K562 (cell line): ENCODE measurements around the gene NASP. TPM values are rescaled to one million over a fixed set of nuclear protein-coding genes. Genes with fewer than 3 reads are reported as not detected.

ENCODE experiments used
- CBX3 ChIP-seq, 2 experiments: IDR thresholded peaks; 1 replicate in 1 of 2; 2 replicates in 1 of 2; pipeline ENCODE4 v1.6.1; 2012; ENCODE audit warnings: inconsistent platforms in 2 of 2, low read length in 2 of 2, borderline replicate concordance in 1 of 2, control low read depth in 1 of 2
- COPS2 ChIP-seq: fragments of 450-650 bp; conservative IDR thresholded peaks from 2 replicates; pipeline ENCODE4 v1.6.1; 2016; ENCODE audit warnings: mild to moderate bottlenecking, moderate library complexity
- CSDE1 ChIP-seq, 2 experiments: fragments of 450-650 bp; IDR thresholded peaks; 2 replicates each; pipeline ENCODE4 v1.6.1; 2016; ENCODE audit warnings: mild to moderate bottlenecking in 1 of 2
- DACH1 ChIP-seq: fragments of 450-650 bp; IDR thresholded peaks from 2 replicates; pipeline ENCODE4 v1.6.1; 2018; ENCODE audit not compliant: partially characterized antibody
- JUNB ChIP-seq: fragments of 450-650 bp; formaldehyde crosslinking; conservative IDR thresholded peaks from 2 replicates; pipeline ENCODE4 v1.4.0; 2020; ENCODE audit warnings: mild to moderate bottlenecking
- JUND ChIP-seq, 2 experiments: IDR thresholded peaks; 2 replicates in 1 of 2; 3 replicates in 1 of 2; pipeline ENCODE4 v1.6.1; 2011; ENCODE audit warnings: borderline replicate concordance in 2 of 2, low read depth in 2 of 2, low read length in 2 of 2, improper control_type of control experiment in 1 of 2, missing biosample characterization in 1 of 2, missing genetic modification characterization in 1 of 2, missing genetic modification reagents in 1 of 2
- MYNN ChIP-seq, 2 experiments: sonication (generic); formaldehyde crosslinking in 1 of 2; IDR thresholded peaks; 2 replicates each; pipeline versions ENCODE4 v1.5.0 to v1.6.1; 2016 to 2020; ENCODE audit warnings: antibody characterized with exemption in 1 of 2, missing genetic modification reagents in 1 of 2
- NBN ChIP-seq: fragments of 450-650 bp; IDR thresholded peaks from 2 replicates; pipeline ENCODE4 v1.6.1; 2016; ENCODE audit warnings: low read depth, mild to moderate bottlenecking
- NCOA1 ChIP-seq: fragments of 450-650 bp; IDR thresholded peaks from 2 replicates; pipeline ENCODE4 v1.6.1; 2016; ENCODE audit warnings: low read depth
- NFE2L1 ChIP-seq: fragments of 450-650 bp; IDR thresholded peaks from 2 replicates; pipeline ENCODE4 v1.6.1; 2016; ENCODE audit warnings: missing genetic modification characterization, low read depth, mild to moderate bottlenecking, missing compliant biosample characterization, moderate library complexity, borderline replicate concordance
- NR2C2 ChIP-seq, 2 experiments: fragments of 200-800 bp in 1 of 2; sonication (Bioruptor generic) in 1 of 2; sonication (generic) in 1 of 2; formaldehyde crosslinking in 1 of 2; IDR thresholded peaks; 2 replicates each; pipeline versions ENCODE4 v1.6.1 to v1.8.0; 2016 to 2022; ENCODE audit warnings: mild to moderate bottlenecking in 1 of 2, missing compliant biosample characterization in 1 of 2, missing genetic modification characterization in 1 of 2, missing genetic modification reagents in 1 of 2
- REST ChIP-seq, 2 experiments: fragments of 450-650 bp; formaldehyde crosslinking in 1 of 2; IDR thresholded peaks; 2 replicates each; pipeline versions ENCODE4 v1.4.0 to v1.6.1; 2014 to 2020; ENCODE audit warnings: mild to moderate bottlenecking in 2 of 2, borderline replicate concordance in 1 of 2, low read depth in 1 of 2
- SIN3B ChIP-seq: fragments of 450-650 bp; IDR thresholded peaks from 2 replicates; pipeline ENCODE4 v1.6.1; 2017; ENCODE audit warnings: low read depth, mild to moderate bottlenecking, moderate library complexity
- SMC3 ChIP-seq: conservative IDR thresholded peaks from 2 replicates; pipeline ENCODE4 v1.6.1; 2011; ENCODE audit warnings: low read depth, low read length, improper control_type of control experiment; ENCODE audit not compliant: insufficient read depth
- THAP12 ChIP-seq: fragments of 250-450 bp; sonication (Bioruptor Pico); IDR thresholded peaks from 2 replicates; pipeline ENCODE4 v1.9.0; 2021; ENCODE audit warnings: mild to moderate bottlenecking, inconsistent platforms
- ZNF695 ChIP-seq: fragments of 450-650 bp; formaldehyde crosslinking; IDR thresholded peaks from 2 replicates; pipeline ENCODE4 v1.4.0; 2020; ENCODE audit warnings: mild to moderate bottlenecking, moderate library complexity
- ZNF717 ChIP-seq: fragments of 250-450 bp; sonication (Bioruptor Pico); IDR thresholded peaks from 2 replicates; pipeline ENCODE4 v1.5.0; 2021
- polyA plus RNA-seq, 8 experiments: library from polyadenylated mRNA; depleted of rRNA in 4 of 8; stranded (reverse) in 5 of 8; unstranded in 3 of 8; fragments of >200 nt; fragmentation: Nextera tagmentation in 2 of 8; fragmentation: Illumina TruSeq in 1 of 8; extraction: Ambion mirVana in 2 of 8; extraction: Trizol in 1 of 8; gene quantifications; 2 replicates each; pipeline versions ENCODE4 v1.2.1 to v1.2.3, GENCODE V29; 2011 to 2014; ENCODE audit warnings: inconsistent platforms in 1 of 8, missing spikeins in 1 of 8
- total RNA-seq, 7 experiments: library from RNA; depleted of rRNA in 6 of 7; stranded (reverse); fragments of >200 nt in 6 of 7; fragmentation: Illumina TruSeq in 2 of 7; extraction: Trizol in 2 of 7; gene quantifications; 2 replicates each; pipeline versions ENCODE4 v1.2.1 to v1.2.3, GENCODE V29; 2011 to 2021; ENCODE audit warnings: low replicate concordance in 1 of 7

NASP gene
- total and polyA plus RNA-seq, 9 of the 15 experiments (the other 6 are each of a cell fraction or from before 2014, with no cell fraction given): 199 to 578 (median 419) TPM

- TF ChIP-seq REST (IDR thresholded peaks at IDR 0.05; ENCODE audit: borderline replicate concordance) (peak; percentile 88), REST (CRISPR knock-in tag; IDR thresholded peaks at IDR 0.05; ENCODE audit: low read depth) (no peak), CBX3 (IDR thresholded peaks at IDR 0.05; ENCODE audit: borderline replicate concordance in 1 of 2, low read length in 2 of 2) (peak in 1 of 2 experiments; percentile 51; a peak in 1 of 3 replicates), ZNF717 (CRISPR knock-in tag) (no peak), NCOA1 (no peak), DACH1 (no peak), NFE2L1 (tag) (no peak), CSDE1 (IDR thresholded peaks at IDR 0.05) (no peak), THAP12 (no peak), ZNF695 (no peak), NR2C2 (CRISPR knock-in tag; IDR thresholded peaks at IDR 0.05) (0 out of 2 replicates have a peak, but pooled peaks have one; percentile 24), NR2C2 (tag; IDR thresholded peaks at IDR 0.05) (no peak), SIN3B (0 out of 2 replicates have a peak, but pooled peaks have one; percentile 38), JUNB (CRISPR knock-in tag) (no peak), MYNN (IDR thresholded peaks at IDR 0.05) (peak; percentile 31; the same call in 1 of the 2 replicates), MYNN (CRISPR knock-in tag; IDR thresholded peaks at IDR 0.05) (no peak), COPS2 (no peak), SMC3 (peak; percentile 88), JUND (IDR thresholded peaks at IDR 0.05; ENCODE audit: borderline replicate concordance, low read depth, low read length) (peak; percentile 61; the same call in 1 of the 2 replicates), JUND (tag; IDR thresholded peaks at IDR 0.05; ENCODE audit: borderline replicate concordance, low read depth, low read length) (no peak; the same call in 2 of the 3 replicates), NBN (0 out of 2 replicates have a peak, but pooled peaks have one; percentile 41)
These were observed 13.8 kb upstream of the NASP start (continued) for GRCh38 chr1:45569962-45570581.
